Testis (tissue), 2 donors: ENCODE data around the gene BNC2.

Source experiments
- POLR2A ChIP-seq: fragments of 450-650 bp; IDR thresholded peaks from one replicate; pipeline ENCODE4 v1.6.1; 2017; ENCODE audit warnings: antibody characterized with exemption, mild to moderate bottlenecking, moderate library complexity
- TF ChIP-seq, protein P1 (sequence below), 3 experiments: fragments of 450-650 bp in 2 of 3; fragments of 200-600 bp in 1 of 3; sonication (generic) in 1 of 3; IDR thresholded peaks; one replicate each; pipeline ENCODE4 v1.5.1; 2016 to 2019; ENCODE audit warnings: antibody characterized with exemption in 3 of 3, mild to moderate bottlenecking in 2 of 3, moderate library complexity in 1 of 3

DNA sequence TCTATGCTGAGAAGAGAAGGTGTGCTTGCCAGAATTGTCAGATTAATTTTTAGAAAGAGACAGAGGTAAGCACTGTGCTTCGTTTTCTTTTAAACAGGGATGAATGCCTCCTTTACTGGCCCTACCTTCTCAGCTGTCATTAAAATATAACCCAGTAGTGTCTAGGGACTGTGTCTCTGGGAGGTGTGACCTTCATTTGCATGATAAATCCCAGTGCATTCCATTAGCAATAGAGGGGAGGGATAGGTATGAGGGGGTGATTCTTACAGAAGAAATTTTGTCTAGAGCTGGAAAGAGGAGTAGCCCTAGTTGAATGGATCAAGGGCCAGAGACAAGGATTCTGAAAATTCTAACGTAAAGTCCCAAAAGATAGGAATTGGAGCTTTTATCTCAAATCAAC lies 351.5 kb downstream of the BNC2 start:
- no peak for TF ChIP-seq POLR2A
- TF ChIP-seq, protein P1, sequence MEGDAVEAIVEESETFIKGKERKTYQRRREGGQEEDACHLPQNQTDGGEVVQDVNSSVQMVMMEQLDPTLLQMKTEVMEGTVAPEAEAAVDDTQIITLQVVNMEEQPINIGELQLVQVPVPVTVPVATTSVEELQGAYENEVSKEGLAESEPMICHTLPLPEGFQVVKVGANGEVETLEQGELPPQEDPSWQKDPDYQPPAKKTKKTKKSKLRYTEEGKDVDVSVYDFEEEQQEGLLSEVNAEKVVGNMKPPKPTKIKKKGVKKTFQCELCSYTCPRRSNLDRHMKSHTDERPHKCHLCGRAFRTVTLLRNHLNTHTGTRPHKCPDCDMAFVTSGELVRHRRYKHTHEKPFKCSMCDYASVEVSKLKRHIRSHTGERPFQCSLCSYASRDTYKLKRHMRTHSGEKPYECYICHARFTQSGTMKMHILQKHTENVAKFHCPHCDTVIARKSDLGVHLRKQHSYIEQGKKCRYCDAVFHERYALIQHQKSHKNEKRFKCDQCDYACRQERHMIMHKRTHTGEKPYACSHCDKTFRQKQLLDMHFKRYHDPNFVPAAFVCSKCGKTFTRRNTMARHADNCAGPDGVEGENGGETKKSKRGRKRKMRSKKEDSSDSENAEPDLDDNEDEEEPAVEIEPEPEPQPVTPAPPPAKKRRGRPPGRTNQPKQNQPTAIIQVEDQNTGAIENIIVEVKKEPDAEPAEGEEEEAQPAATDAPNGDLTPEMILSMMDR (IDR thresholded peaks at IDR 0.05), result no peak
